Measurements from ENCODE around the gene SERINC4.

The SERINC4 gene

DNA sequence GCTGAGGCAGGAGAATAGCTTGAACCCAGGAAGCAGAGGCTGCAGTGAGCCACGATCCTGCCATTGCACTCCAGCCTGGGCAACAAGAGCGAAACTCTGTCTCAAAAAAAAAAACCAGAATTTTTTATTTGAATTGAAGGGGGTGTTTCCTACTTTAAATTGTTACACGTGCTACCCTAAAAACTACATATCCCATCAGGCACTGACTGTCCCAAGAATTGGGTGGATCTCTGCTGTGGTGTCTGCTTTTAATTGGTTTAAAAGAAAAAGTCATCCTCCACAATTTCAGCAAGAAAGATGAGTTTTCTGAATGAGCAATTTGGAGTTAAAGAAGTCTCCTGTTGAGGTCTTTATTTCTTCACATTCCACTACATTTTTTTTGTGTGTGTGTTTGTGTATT lies 51.6 kb downstream of the SERINC4 start:
- no peak for DNase-seq

DNA sequence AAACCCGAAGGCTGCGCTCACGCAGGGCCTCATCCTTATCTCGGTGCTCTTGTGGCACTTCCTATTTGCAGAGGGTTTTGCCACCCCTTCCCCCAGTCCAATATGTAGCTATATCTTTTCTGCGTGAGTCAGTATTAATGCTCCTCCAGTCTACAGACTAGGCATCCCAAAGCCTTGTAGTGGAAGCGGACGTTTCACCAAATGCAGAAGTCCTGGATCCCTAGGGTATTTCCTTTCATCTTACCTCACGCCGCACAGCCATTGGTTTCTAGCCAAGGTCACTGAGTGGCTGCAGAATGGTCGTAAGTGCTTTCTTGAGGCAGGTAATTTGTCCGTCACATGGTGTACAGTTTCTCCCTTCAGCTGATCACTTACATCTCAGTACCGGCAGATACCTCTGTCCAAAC lies 53.1 kb downstream of the SERINC4 start:
- peak; percentile 14 for DNase-seq

- DNase-seq: peak; percentile 22
These were observed 53.6 kb downstream of the SERINC4 start, which contains the start of gene PDIA3 for GRCh38 chr15:43746245-43746902. Gene PDIA3, plus strand, starts transcription at chr15:43746438. Its CDS starts 102 bp downstream, at chr15:43746540.

Data from GF-D8 (cell line).